Measurements from ENCODE around the gene TRIM37.
A peak's percentile ranks its signal among the peaks of the same experiment; 100 is the strongest.
"Not testable (repeated sequence)": the region's sequence is repeated elsewhere in the genome, so short reads cannot be mapped to it uniquely, and the experiment has no call there.

TRIM37 gene

GRCh38 chr17:59106463-59107305, at the start of gene TRIM37:
Gene TRIM37 (minus strand): TSS chr17:59106880. CDS start chr17:59106461, 419 bp downstream.
- peak; percentile 98 to 99 for DNase-seq (ENCODE audit: low read depth in 2 of 2)

DNA sequence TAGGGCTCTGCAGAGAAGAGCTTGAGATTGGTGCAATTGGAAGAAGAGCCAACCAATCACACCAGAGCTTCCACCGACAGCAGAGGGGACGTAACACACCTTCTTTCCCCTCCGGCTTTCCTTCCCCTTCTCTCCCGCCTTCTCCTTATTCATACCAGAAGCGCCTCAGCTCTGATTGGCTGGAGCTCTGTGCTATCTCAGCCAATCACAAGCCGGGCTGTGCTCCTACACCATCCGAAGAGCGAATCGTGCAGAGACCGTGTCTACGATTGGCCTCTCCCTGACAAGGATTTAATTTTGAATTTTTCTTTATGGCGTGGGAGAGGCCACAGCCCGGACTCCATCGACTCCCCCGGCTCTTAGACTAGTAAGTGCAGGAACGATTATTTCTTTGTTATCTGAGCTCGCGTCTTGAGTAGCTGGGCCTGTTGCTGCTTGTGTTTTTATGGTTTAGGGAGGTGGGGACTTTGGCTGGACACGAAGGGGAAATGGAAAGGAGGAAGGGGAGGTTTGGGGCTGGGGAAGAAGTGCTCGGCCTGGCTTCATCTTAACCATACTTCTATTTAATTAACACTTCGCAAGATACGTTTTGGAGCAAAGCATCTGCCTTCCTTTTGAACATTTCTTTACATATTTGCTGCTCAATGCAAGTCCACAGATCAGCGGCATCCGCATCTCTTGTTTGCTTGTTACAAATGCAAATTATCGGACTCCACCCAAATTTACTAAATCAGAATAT, 48.9 kb upstream of the TRIM37 start, which contains the start of gene PRR11:
Gene PRR11, plus strand, starts transcription at position 308 of the 739 bp plus-strand sequence. CDS start 14,007 bp downstream, outside the sequence.
- peak; percentile 88 to 89 for DNase-seq (ENCODE audit: low read depth in 2 of 2)

GRCh38 chr17:59154721-59155438, 48.2 kb upstream of the TRIM37 start, which contains the start of gene SKA2:
Gene SKA2 (minus strand): TSS chr17:59155186. CDS start chr17:59155163, 23 bp downstream.
- peak; percentile 94 to 96 for DNase-seq (ENCODE audit: low read depth in 2 of 2)

DNA sequence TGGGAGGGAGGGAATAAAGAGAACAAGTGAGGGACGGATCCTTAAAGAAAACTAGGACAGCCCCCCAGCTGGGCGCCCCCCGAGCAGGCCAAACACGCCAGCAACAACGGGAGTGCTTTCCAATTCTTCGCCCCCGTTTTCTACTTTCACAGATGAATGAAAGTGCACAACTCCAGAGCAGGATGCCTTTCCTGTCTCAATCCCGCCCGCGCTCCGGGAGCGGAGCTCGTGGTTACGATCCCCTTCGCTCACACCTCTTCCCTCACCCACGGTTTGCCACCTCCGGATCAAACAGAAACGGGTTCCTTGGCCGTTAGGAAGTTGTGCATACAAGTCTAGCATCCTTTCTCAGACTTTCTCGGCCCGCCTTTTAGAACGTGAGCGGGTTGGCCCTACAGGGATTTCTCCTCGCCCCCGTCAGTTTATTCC, 47.6 kb upstream of the TRIM37 start:
- DNase-seq (ENCODE audit: low read depth in 2 of 2): peak in 1 of 2 donors; percentile 15

DNA sequence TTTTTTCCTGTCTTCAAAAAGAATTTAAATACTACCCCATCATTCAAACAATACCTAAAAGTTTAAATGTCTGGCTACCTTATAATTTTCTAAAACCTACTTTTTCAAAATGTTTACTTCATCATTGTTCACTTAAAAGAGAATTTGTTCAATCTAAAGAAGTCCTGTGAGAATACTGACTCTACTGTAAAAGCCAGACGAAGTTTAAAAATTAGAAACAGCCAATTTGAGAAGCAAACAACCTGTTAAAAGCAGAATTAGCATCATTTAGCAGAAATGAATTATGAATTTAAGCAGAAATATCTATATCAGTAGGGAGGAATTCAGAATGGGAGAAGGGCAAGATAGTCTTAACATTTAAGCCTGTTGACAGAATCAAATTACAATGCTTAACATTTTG, 46.2 kb upstream of the TRIM37 start:
- no peak for DNase-seq (ENCODE audit: low read depth in 2 of 2)

- DNase-seq (ENCODE audit: low read depth in 2 of 2): no peak
Measured at GRCh38 chr17:59151591-59151990, 44.9 kb upstream of the TRIM37 start.

GRCh38 chr17:59151006-59151405, 44.3 kb upstream of the TRIM37 start:
- no peak for DNase-seq (ENCODE audit: low read depth in 2 of 2)

DNA sequence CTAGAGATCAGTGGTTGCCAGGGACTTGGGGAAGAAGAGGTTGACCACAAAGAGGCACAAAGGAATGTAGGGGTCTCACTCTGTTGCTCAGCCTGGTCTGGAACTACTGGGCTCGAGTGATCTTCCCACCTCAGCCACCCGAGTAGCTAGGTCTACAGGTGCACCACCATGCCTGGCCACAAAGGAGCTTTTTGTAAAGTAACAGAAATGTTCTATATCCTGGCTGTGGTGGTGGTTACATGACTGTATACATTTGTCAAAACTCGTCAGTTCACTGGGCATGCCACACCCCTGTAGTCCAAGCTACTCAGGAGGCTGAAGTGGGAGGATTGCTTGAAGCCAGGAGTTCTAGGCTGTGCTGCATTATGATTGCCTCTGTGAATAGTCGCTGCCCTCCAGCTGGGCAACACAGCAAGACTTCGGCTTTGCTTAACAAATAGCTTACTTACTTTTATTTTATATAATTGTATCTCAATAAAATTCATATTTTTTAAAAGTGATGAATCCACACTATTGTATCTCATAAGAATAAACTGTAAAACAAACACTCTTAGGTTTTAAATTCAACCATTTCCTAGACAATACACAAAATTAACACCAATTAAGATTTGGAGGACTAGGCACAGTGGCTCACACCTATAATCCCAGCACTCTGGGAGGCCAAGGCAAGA, 43.3 kb upstream of the TRIM37 start:
- DNase-seq (ENCODE audit: low read depth in 2 of 2): no peak

DNA sequence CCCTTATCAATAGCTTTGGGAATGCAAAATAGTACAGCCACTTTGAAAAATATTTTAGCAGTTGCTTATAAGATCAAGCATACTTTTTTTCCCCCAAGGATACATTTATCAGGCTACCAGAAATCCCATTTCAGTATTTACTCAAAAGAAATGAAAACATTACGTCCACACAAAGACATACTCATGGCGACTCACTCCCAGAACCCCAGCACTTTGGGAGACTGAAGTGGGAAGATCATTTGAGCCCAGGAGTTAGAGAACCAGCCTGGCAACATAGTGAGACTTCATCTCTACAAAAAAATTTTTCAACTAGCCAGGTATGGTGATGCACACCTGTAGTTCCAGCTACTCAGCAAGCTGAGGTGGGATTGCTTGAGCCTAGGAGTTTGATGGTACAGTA, 42.4 kb upstream of the TRIM37 start:
- no peak for DNase-seq (ENCODE audit: low read depth in 2 of 2)

GRCh38 chr17:59145571-59146096, 39.0 kb upstream of the TRIM37 start:
- DNase-seq (ENCODE audit: low read depth in 2 of 2): no peak

GRCh38 chr17:59141860-59142259, 35.2 kb upstream of the TRIM37 start:
- no peak for DNase-seq (ENCODE audit: low read depth in 2 of 2)

GRCh38 chr17:59139939-59140338, 33.3 kb upstream of the TRIM37 start:
- DNase-seq (ENCODE audit: low read depth in 2 of 2): no peak

GRCh38 chr17:59138339-59138738, 31.7 kb upstream of the TRIM37 start:
- DNase-seq (ENCODE audit: low read depth in 2 of 2): not testable (repeated sequence)

GRCh38 chr17:59131131-59131530, 24.5 kb upstream of the TRIM37 start:
- no peak for DNase-seq (ENCODE audit: low read depth in 2 of 2)

- DNase-seq (ENCODE audit: low read depth in 2 of 2): no peak
Measured at GRCh38 chr17:59129814-59130213, 23.1 kb upstream of the TRIM37 start.

GRCh38 chr17:59126809-59127417, 20.2 kb upstream of the TRIM37 start:
- no peak for DNase-seq (ENCODE audit: low read depth in 2 of 2)

DNA sequence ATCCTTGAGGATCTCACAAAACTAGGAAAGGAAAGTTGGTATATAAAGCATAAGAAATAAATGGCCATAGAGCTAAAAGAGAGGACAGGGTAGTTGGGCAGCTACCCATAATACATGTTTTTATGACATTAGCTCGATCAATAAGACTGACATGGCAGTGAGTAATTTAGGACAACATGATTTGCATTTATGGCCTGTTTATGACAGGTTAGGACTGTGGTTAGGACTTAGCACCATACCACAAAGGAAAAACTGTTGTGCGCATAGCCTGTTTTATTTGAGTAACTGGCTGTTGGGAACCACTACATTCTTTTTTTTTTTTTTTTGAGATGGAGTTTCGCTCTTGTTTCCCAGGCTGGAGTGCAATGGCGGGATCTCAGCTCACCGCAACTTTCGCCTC, 18.0 kb upstream of the TRIM37 start:
- no peak for DNase-seq (ENCODE audit: low read depth in 2 of 2)

DNA sequence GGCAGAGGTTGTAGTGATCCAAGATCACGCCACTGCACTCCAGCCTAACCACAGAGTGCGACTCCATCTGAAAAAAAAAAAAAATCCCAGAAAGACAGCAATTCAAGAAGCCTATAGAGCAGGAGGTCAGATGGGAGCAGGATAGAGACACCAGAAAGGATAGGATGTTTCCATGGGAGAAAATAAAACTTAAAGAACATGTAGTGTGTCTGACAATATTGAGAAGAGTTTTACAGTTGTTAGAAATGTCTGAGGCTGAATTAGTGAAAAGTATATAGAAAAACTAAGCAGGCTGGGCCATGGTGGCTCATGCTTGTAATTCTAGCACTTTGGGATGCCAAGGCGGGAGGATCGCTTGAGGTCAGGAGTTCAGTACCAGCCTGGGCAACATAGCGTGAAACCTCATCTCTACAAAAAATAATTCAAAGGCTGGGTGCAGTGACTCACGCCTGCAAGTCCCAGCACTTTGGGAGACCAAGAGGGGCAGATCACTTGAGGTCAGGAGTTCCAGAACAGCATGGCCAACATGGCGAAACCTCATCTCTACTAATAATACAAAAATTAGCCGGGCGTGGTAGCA, 15.3 kb upstream of the TRIM37 start:
- no peak for DNase-seq (ENCODE audit: low read depth in 2 of 2)

DNA sequence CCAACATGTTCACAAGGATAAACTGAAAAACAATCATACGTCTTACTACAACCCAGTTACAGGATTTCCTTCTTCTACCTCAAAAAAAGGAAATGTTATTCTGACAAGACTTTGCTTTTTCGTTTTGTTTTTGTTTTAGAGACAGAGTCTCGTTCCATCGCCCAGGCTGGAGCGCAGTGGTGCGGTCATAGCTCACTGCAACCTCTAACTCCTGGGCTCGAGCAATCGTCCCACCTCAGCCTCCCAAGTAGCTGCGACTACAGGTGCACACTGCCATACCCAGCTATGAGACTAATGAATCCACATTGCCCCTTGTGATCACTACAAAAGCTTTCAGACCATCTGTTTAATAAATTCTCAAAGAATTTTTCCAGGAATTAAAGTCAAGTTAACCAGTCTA, 8.8 kb upstream of the TRIM37 start:
- no peak for DNase-seq (ENCODE audit: low read depth in 2 of 2)

- DNase-seq (ENCODE audit: low read depth in 2 of 2): no peak
Measured at GRCh38 chr17:59111539-59111938, 4.9 kb upstream of the TRIM37 start.

Measured in stimulated activated CD8-positive, alpha-beta memory T cell treated with anti-CD3 and anti-CD28 coated beads, Interleukin-15, amount 100 ng/mL, for 48 hours (primary cell).